ENCODE measurements around the gene RAB11FIP4. TPM values are rescaled to one million over a fixed set of nuclear protein-coding genes. Genes with fewer than 3 reads are reported as not detected.

RAB11FIP4 gene
- total and polyA plus RNA-seq, 9 donors: 1.8 to 16.5 (median 6.4) TPM

- H3K4me1 ChIP-seq (ENCODE audit: insufficient read depth): no peaks in the 10 kb centered on the region
- no peak for DNase-seq
- no peaks in the 10 kb centered on the region for H3K27me3 ChIP-seq
- no peaks in the 10 kb centered on the region for H3K9me3 ChIP-seq
- H3K27ac ChIP-seq: no peak overlapping the region
- WGBS, 3 donors: 81 to 86% (median 84%) methylated on average over 7 of the region's 7 CpGs
- no peak for TF ChIP-seq CTCF (IDR thresholded peaks at IDR 0.05)
- TF ChIP-seq EP300 (IDR thresholded peaks at IDR 0.05): no peak
- TF ChIP-seq POLR2A (IDR thresholded peaks at IDR 0.05): no peak
- intact Hi-C loops (cut with DNase I): no loop called here
- H3K36me3 ChIP-seq: no peaks in the 10 kb centered on the region
- no peak overlapping the region for H3K4me3 ChIP-seq
These were observed 51.9 kb downstream of the RAB11FIP4 start for GRCh38 chr17:31443386-31443785.

GRCh38 chr17:31444026-31444425, 52.6 kb downstream of the RAB11FIP4 start:
- Histone ChIP-seq H3K36me3 (no peaks in the 10 kb centered on the region), H3K27me3 (no peaks in the 10 kb centered on the region), H3K4me1 (ENCODE audit: insufficient read depth) (no peaks in the 10 kb centered on the region), H3K27ac (no peak overlapping the region), H3K4me3 (no peak overlapping the region), H3K9me3 (no peaks in the 10 kb centered on the region)
- WGBS, 3 donors: 69 to 85% (median 74%) methylated on average over 2 of the region's 2 CpGs
- TF ChIP-seq CTCF (IDR thresholded peaks at IDR 0.05) (no peak), EP300 (IDR thresholded peaks at IDR 0.05) (no peak), POLR2A (IDR thresholded peaks at IDR 0.05) (no peak)
- intact Hi-C loops (cut with DNase I): no loop called here
- no peak for DNase-seq

GRCh38 chr17:31446195-31446967, 54.9 kb downstream of the RAB11FIP4 start:
- Histone ChIP-seq H3K4me1 (ENCODE audit: insufficient read depth) (no peaks in the 10 kb centered on the region), H3K9me3 (no peaks in the 10 kb centered on the region), H3K27ac (no peak overlapping the region), H3K36me3 (no peaks in the 10 kb centered on the region), H3K4me3 (no peak overlapping the region), H3K27me3 (no peaks in the 10 kb centered on the region)
- TF ChIP-seq EP300 (IDR thresholded peaks at IDR 0.05): no peak
- no peak for TF ChIP-seq POLR2A (IDR thresholded peaks at IDR 0.05)
- no peak for TF ChIP-seq CTCF (IDR thresholded peaks at IDR 0.05)
- DNase-seq: no peak
- WGBS, 3 donors: 76 to 84% (median 77%) methylated on average over 13 of the region's 13 CpGs
- intact Hi-C loops (cut with DNase I): no loop called here

GRCh38 chr17:31448467-31449077, 57.1 kb downstream of the RAB11FIP4 start:
- no peak for DNase-seq
- Histone ChIP-seq H3K4me1 (ENCODE audit: insufficient read depth) (no peaks in the 10 kb centered on the region), H3K9me3 (no peaks in the 10 kb centered on the region), H3K36me3 (no peaks in the 10 kb centered on the region), H3K4me3 (no peak overlapping the region), H3K27me3 (no peaks in the 10 kb centered on the region), H3K27ac (no peak overlapping the region)
- WGBS, 3 donors: 64% methylated on average over 5 of the region's 5 CpGs
- TF ChIP-seq CTCF (IDR thresholded peaks at IDR 0.05) (no peak), POLR2A (IDR thresholded peaks at IDR 0.05) (no peak), EP300 (IDR thresholded peaks at IDR 0.05) (no peak)
- intact Hi-C loops (cut with DNase I): no loop called here
